K562 (cell line): ENCODE measurements around the gene VSIG1. TPM values are rescaled to one million over a fixed set of nuclear protein-coding genes. Genes with fewer than 3 reads are reported as not detected.

Experiments used
- ARID3B ChIP-seq: fragments of 250-450 bp; sonication (Bioruptor Pico); IDR thresholded peaks from 2 replicates; pipeline ENCODE4 v1.4.0; 2020; ENCODE audit warnings: borderline replicate concordance
- ATF6 ChIP-seq: sonication (generic); formaldehyde crosslinking; IDR thresholded peaks from 2 replicates; pipeline ENCODE4 v1.4.0; 2020; ENCODE audit warnings: mild to moderate bottlenecking, missing genetic modification reagents
- CREB3L1 ChIP-seq: fragments of 450-650 bp; IDR thresholded peaks from 2 replicates; pipeline ENCODE4 v1.6.1; 2014; ENCODE audit warnings: low read depth, mild to moderate bottlenecking, moderate library complexity, borderline replicate concordance
- FOXA3 ChIP-seq, 2 experiments: fragments of 450-650 bp in 1 of 2; sonication (generic) in 1 of 2; formaldehyde crosslinking; IDR thresholded peaks in 1 of 2; conservative IDR thresholded peaks in 1 of 2; 2 replicates each; pipeline versions ENCODE4 v1.4.0 to v1.8.0; 2020 to 2022; ENCODE audit warnings: mild to moderate bottlenecking in 2 of 2, missing genetic modification reagents in 1 of 2
- GATAD2A ChIP-seq: fragments of 450-650 bp; IDR thresholded peaks from 2 replicates; pipeline ENCODE4 v1.6.1; 2017
- HNRNPK ChIP-seq: fragments of 200-400 bp; formaldehyde crosslinking; IDR thresholded peaks from one replicate; pipeline ENCODE4 v1.6.1; 2018; ENCODE audit warnings: mild to moderate bottlenecking, low read depth, low read length; ENCODE audit not compliant: poor library complexity, severe bottlenecking
- ID3 ChIP-seq, 2 experiments: fragments of 250-450 bp in 1 of 2; fragments of 450-650 bp in 1 of 2; sonication (Bioruptor Pico) in 1 of 2; IDR thresholded peaks; 2 replicates each; pipeline versions ENCODE4 v1.6.1 to v1.8.0; 2016 to 2021; ENCODE audit warnings: mild to moderate bottlenecking in 2 of 2, moderate library complexity in 2 of 2, missing compliant biosample characterization in 1 of 2, missing genetic modification characterization in 1 of 2
- KLF13 ChIP-seq: fragments of 450-650 bp; IDR thresholded peaks from 2 replicates; pipeline ENCODE4 v1.6.1; 2016; ENCODE audit warnings: missing genetic modification characterization, low read depth, mild to moderate bottlenecking, missing compliant biosample characterization, moderate library complexity, borderline replicate concordance
- MCM5 ChIP-seq: fragments of 450-650 bp; IDR thresholded peaks from 2 replicates; pipeline ENCODE4 v1.6.1; 2016; ENCODE audit warnings: low read depth
- MXI1 ChIP-seq: IDR thresholded peaks from 2 replicates; pipeline ENCODE4 v1.6.1; 2011; ENCODE audit warnings: low read depth, mild to moderate bottlenecking, improper control_type of control experiment, low read length
- THAP7 ChIP-seq: fragments of 250-450 bp; sonication (Bioruptor Pico); IDR thresholded peaks from 2 replicates; pipeline ENCODE4 v1.5.0; 2021
- ZBTB1 ChIP-seq: sonication (generic); formaldehyde crosslinking; IDR thresholded peaks from 2 replicates; pipeline ENCODE4 v1.8.1; 2023; ENCODE audit warnings: missing genetic modification reagents, low read depth, mild to moderate bottlenecking, borderline replicate concordance
- ZC3H11A ChIP-seq: IDR thresholded peaks from 2 replicates; pipeline ENCODE4 v1.6.1; 2012; ENCODE audit warnings: low read depth, low read length, improper control_type of control experiment
- ZNF175 ChIP-seq: fragments of 200-800 bp; sonication (Bioruptor generic); IDR thresholded peaks from 2 replicates; pipeline ENCODE4 v1.6.1; 2016; ENCODE audit warnings: low read depth, mild to moderate bottlenecking, missing genetic modification characterization, missing compliant biosample characterization
- ZNF655 ChIP-seq: fragments of 250-450 bp; sonication (Bioruptor Pico); IDR thresholded peaks from 2 replicates; pipeline ENCODE4 v1.5.0; 2021
- ZNF780A ChIP-seq: fragments of 250-450 bp; sonication (Bioruptor Pico); IDR thresholded peaks from 2 replicates; pipeline ENCODE4 v1.5.0; 2021; ENCODE audit warnings: mild to moderate bottlenecking
- ZZZ3 ChIP-seq: fragments of 450-650 bp; IDR thresholded peaks from 2 replicates; pipeline ENCODE4 v1.6.1; 2016; ENCODE audit warnings: antibody characterized with exemption, mild to moderate bottlenecking, moderate library complexity
- polyA plus RNA-seq, 8 experiments: library from polyadenylated mRNA; depleted of rRNA in 4 of 8; stranded (reverse) in 5 of 8; unstranded in 3 of 8; fragments of >200 nt; fragmentation: Nextera tagmentation in 2 of 8; fragmentation: Illumina TruSeq in 1 of 8; extraction: Ambion mirVana in 2 of 8; extraction: Trizol in 1 of 8; gene quantifications; 2 replicates each; pipeline versions ENCODE4 v1.2.1 to v1.2.3, GENCODE V29; 2011 to 2014; ENCODE audit warnings: inconsistent platforms in 1 of 8, missing spikeins in 1 of 8
- total RNA-seq, 7 experiments: library from RNA; depleted of rRNA in 6 of 7; stranded (reverse); fragments of >200 nt in 6 of 7; fragmentation: Illumina TruSeq in 2 of 7; extraction: Trizol in 2 of 7; gene quantifications; 2 replicates each; pipeline versions ENCODE4 v1.2.1 to v1.2.3, GENCODE V29; 2011 to 2021; ENCODE audit warnings: low replicate concordance in 1 of 7

Gene VSIG1
- total and polyA plus RNA-seq, 9 of the 15 experiments (the other 6 are each of a cell fraction or from before 2014, with no cell fraction given), result not detected

GRCh38 chrX:108091264-108091877, 46.5 kb downstream of the VSIG1 start, which contains the start of the genes ATG4A and PSMD10 (continued):
- TF ChIP-seq ARID3B (CRISPR knock-in tag), result no peak
- TF ChIP-seq ZNF780A (CRISPR knock-in tag), result no peak
- TF ChIP-seq ID3 (CRISPR knock-in tag; IDR thresholded peaks at IDR 0.05), result no peak
- TF ChIP-seq ID3 (tag; IDR thresholded peaks at IDR 0.05), result no peak
- TF ChIP-seq THAP7, result no peak
- no peak for TF ChIP-seq GATAD2A
- TF ChIP-seq HNRNPK, result no peak
- TF ChIP-seq ZZZ3, result no peak
- TF ChIP-seq ZC3H11A, result no peak
- TF ChIP-seq MXI1, result no peak
- 0 out of 2 replicates have a peak, but pooled peaks have one; percentile 18 for TF ChIP-seq KLF13 (tag)
- no peak for TF ChIP-seq ZNF175 (CRISPR knock-in tag)
- TF ChIP-seq FOXA3 (CRISPR knock-in tag; conservative IDR thresholded peaks at IDR 0.05 in 1 of 2, IDR thresholded peaks at IDR 0.05 in 1 of 2), result no peak
- TF ChIP-seq MCM5, result no peak
- no peak for TF ChIP-seq ZNF655 (CRISPR knock-in tag)
- TF ChIP-seq ZBTB1 (CRISPR knock-in tag), result no peak
- peak; percentile 92 for TF ChIP-seq CREB3L1
- TF ChIP-seq ATF6 (CRISPR knock-in tag), result 0 out of 2 replicates have a peak, but pooled peaks have one; percentile 36
